Measurements from ENCODE around the gene IL21R.

The IL21R gene

GRCh38 chr16:27481282-27481934, 79.4 kb downstream of the IL21R start:
- no peak for TF ChIP-seq CTCF (IDR thresholded peaks at IDR 0.05)

GRCh38 chr16:27482397-27483087, 80.6 kb downstream of the IL21R start:
- TF ChIP-seq CTCF (IDR thresholded peaks at IDR 0.05) = no peak

- no peak for TF ChIP-seq CTCF (IDR thresholded peaks at IDR 0.05)
Measured at GRCh38 chr16:27483088-27483437, 81.1 kb downstream of the IL21R start.

- TF ChIP-seq CTCF (IDR thresholded peaks at IDR 0.05) = no peak
Measured at GRCh38 chr16:27483624-27484023, 81.7 kb downstream of the IL21R start.

- no peak for TF ChIP-seq CTCF (IDR thresholded peaks at IDR 0.05)
Measured at GRCh38 chr16:27485126-27485525, 83.2 kb downstream of the IL21R start.

- no peak for TF ChIP-seq CTCF (IDR thresholded peaks at IDR 0.05)
Measured at GRCh38 chr16:27485811-27486210, 83.8 kb downstream of the IL21R start.

GRCh38 chr16:27486344-27486743, 84.4 kb downstream of the IL21R start:
- TF ChIP-seq CTCF (IDR thresholded peaks at IDR 0.05) = no peak
